Measurements from ENCODE around the gene PFDN2.

GRCh38 chr1:161085165-161085564 is 32.7 kb downstream of the PFDN2 start:
- TF ChIP-seq POLR2A (IDR thresholded peaks at IDR 0.05) = no peak
- no peak for TF ChIP-seq CTCF (IDR thresholded peaks at IDR 0.05)

Data from thyroid gland (tissue), 4 donors.